ENCODE results near the gene WDR44. TPM values are rescaled to one million over a fixed set of nuclear protein-coding genes. Genes with fewer than 3 reads are reported as not detected.

The WDR44 gene
- total RNA-seq, 4 donors from 2014 or later, result 16.2 to 24.5 (median 19.2) TPM

DNA sequence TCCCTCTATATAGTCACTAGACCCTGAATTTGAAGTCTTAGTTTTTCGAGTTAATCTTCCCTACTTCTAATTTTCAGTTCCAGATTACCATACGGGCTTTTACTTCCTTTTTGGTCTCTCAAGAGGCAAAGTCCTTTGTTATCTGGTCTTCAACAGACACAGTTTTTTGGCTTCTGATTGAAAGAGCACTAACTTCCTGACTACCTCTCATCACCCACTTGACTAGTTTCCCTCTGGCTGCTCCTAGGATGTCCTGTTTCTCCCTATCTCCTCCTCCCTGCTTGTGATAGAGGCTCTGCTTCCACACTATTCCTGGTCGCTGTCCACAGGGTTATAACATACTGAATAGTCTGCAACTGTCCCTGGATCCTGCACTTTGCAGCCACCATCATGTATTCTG lies 16.7 kb upstream of the WDR44 start:
- Histone ChIP-seq H3K36me3 (no peaks in the 10 kb centered on the region), H3K4me3 (no peak overlapping the region), H3K27ac (no peak overlapping the region), H3K4me1 (no peaks in the 10 kb centered on the region), H3K27me3 (no peaks in the 10 kb centered on the region), H3K9me3 (no peaks in the 10 kb centered on the region)
- DNase-seq (ENCODE audit: low spot score in 2 of 2), result no peak
- 47 to 56% methylated on average over 3 of the region's 3 CpGs for whole genome bisulfite sequencing, 2 donors
- TF ChIP-seq POLR2A (IDR thresholded peaks at IDR 0.05) (no peak), EP300 (IDR thresholded peaks at IDR 0.05) (no peak), CTCF (IDR thresholded peaks at IDR 0.05) (no peak)

GRCh38 chrX:118337687-118338086 lies 8.2 kb upstream of the WDR44 start:
- H3K9me3 ChIP-seq, result no peaks in the 10 kb centered on the region
- no peak overlapping the region for H3K27ac ChIP-seq
- H3K27me3 ChIP-seq, result no peaks in the 10 kb centered on the region
- no peaks in the 10 kb centered on the region for H3K36me3 ChIP-seq
- DNase-seq (ENCODE audit: low spot score in 2 of 2), result no peak
- H3K4me3 ChIP-seq, result no peak overlapping the region
- 63 to 65% methylated on average over 2 of the region's 2 CpGs for WGBS, 2 donors
- no peaks in the 10 kb centered on the region for H3K4me1 ChIP-seq
- no peak for TF ChIP-seq POLR2A (IDR thresholded peaks at IDR 0.05)
- TF ChIP-seq EP300 (IDR thresholded peaks at IDR 0.05), result no peak
- TF ChIP-seq CTCF (IDR thresholded peaks at IDR 0.05), result no peak

DNA sequence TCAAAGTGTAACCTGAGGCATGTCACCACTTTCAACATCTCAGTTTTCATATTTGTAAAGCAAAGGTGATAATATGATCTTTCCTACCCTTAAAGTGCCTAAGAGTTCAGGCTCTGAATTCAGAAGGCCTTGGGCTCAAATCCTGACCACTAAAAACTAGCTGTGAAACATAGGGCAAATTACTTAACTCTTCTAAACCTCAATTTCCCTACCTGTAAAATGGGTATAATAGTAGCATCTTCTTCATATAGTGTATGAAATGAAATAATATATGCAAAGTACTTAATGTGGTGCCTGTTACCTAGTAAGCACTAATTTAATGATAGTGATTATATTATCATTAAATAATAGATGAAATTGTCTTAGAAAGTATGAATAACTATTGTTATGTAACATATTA lies 7.0 kb upstream of the WDR44 start:
- H3K4me1 ChIP-seq, result no peaks in the 10 kb centered on the region
- DNase-seq (ENCODE audit: low spot score in 2 of 2), result no peak
- H3K27ac ChIP-seq, result no peak overlapping the region
- TF ChIP-seq CTCF (IDR thresholded peaks at IDR 0.05), result no peak
- no peak for TF ChIP-seq POLR2A (IDR thresholded peaks at IDR 0.05)
- TF ChIP-seq EP300 (IDR thresholded peaks at IDR 0.05), result no peak
- H3K9me3 ChIP-seq, result no peaks in the 10 kb centered on the region
- H3K4me3 ChIP-seq, result no peak overlapping the region
- no peaks in the 10 kb centered on the region for H3K36me3 ChIP-seq
- no peaks in the 10 kb centered on the region for H3K27me3 ChIP-seq

DNA sequence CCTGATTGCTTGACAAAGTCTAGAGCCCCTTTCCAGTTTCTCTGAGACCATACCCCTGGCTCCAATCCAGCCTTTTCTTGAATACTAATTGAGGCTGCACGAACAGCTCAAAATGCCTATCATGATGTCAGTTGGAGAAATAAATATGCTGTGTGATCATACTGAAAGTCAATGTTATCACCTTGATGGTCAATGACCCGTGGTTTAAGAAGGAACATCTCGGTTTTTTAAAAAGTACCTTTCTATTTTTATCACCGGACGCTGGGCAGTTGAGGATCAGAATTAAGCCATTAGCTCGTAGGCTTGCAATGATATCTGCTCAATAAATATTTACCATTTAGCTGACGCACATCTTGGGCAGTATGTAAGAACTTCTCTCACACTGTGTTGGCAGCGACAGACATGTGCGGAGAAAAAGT lies 852 bp upstream of the WDR44 start:
- DNase-seq (ENCODE audit: low spot score in 2 of 2), result no peak
- no peaks in the 10 kb centered on the region for H3K27me3 ChIP-seq
- H3K9me3 ChIP-seq, result no peaks in the 10 kb centered on the region
- peak overlapping the region; percentile 75 to 91 (median 88) for H3K27ac ChIP-seq
- WGBS, 2 donors, result 35 to 63% methylated on average over 9 of the region's 9 CpGs
- no peaks in the 10 kb centered on the region for H3K36me3 ChIP-seq
- H3K4me1 ChIP-seq, result peaks cover 0 to 24% (median 4%) of the 10 kb centered on the region in 4 donors
- TF ChIP-seq CTCF (IDR thresholded peaks at IDR 0.05) (no peak), POLR2A (IDR thresholded peaks at IDR 0.05) (no peak), EP300 (IDR thresholded peaks at IDR 0.05) (no peak)
- peak overlapping the region; percentile 25 to 78 (median 49) for H3K4me3 ChIP-seq

- Histone ChIP-seq H3K27me3 (no peaks in the 10 kb centered on the region), H3K9me3 (no peaks in the 10 kb centered on the region), H3K4me3 (peak overlapping the region; percentile 41 to 78 (median 67)), H3K27ac (peak overlapping the region; percentile 61 to 94 (median 91)), H3K36me3 (no peaks in the 10 kb centered on the region), H3K4me1 (peaks cover 0 to 32% (median 4%) of the 10 kb centered on the region in 4 donors)
- 1 to 44% methylated on average over 14 to 50 of the region's 51 CpGs for WGBS, 2 donors
- DNase-seq (ENCODE audit: low spot score in 2 of 2), result peak in 1 of 2 donors; percentile 12
- TF ChIP-seq CTCF (IDR thresholded peaks at IDR 0.05) (peak in 1 of 5 experiments; percentile 14), EP300 (IDR thresholded peaks at IDR 0.05) (no peak)
Observed at GRCh38 chrX:118346258-118347094, 570 bp downstream of the WDR44 start.
